HepG2 (cell line): Measurements from ENCODE around the gene IQSEC1. TPM values are rescaled to one million over a fixed set of nuclear protein-coding genes. Genes with fewer than 3 reads are reported as not detected.

Experiments used
- AHR ChIP-seq: IDR thresholded peaks from 2 replicates; pipeline ENCODE4 v1.6.1; 2018; ENCODE audit warnings: missing genetic modification reagents, missing compliant biosample characterization
- ARID5B ChIP-seq: IDR thresholded peaks from 2 replicates; pipeline ENCODE4 v1.4.0; 2020; ENCODE audit warnings: mild to moderate bottlenecking, missing genetic modification reagents
- CSRNP2 ChIP-seq: sonication (generic); formaldehyde crosslinking; conservative IDR thresholded peaks from 2 replicates; pipeline ENCODE4 v1.8.0; 2022; ENCODE audit warnings: low read depth, missing genetic modification reagents
- CTCF ChIP-seq: sonication (generic); formaldehyde crosslinking; IDR thresholded peaks from 2 replicates; pipeline ENCODE4 v1.5.0; 2020; ENCODE audit warnings: mild to moderate bottlenecking, missing genetic modification reagents, moderate library complexity
- IKZF5 ChIP-seq: IDR thresholded peaks from 2 replicates; pipeline ENCODE4 v1.6.1; 2018; ENCODE audit warnings: missing genetic modification reagents, mild to moderate bottlenecking, missing compliant biosample characterization
- IRF2 ChIP-seq: IDR thresholded peaks from 2 replicates; pipeline ENCODE4 v1.6.1; 2018; ENCODE audit warnings: missing genetic modification reagents, missing compliant biosample characterization
- IRX3 ChIP-seq: sonication (generic); formaldehyde crosslinking; IDR thresholded peaks from 2 replicates; pipeline ENCODE4 v1.8.1; 2023; ENCODE audit warnings: mild to moderate bottlenecking, low read depth, missing genetic modification reagents, borderline replicate concordance
- MAFF ChIP-seq: IDR thresholded peaks from 2 replicates; pipeline ENCODE4 v1.6.1; 2011; ENCODE audit warnings: low read depth, low read length, improper control_type of control experiment
- MBNL3 ChIP-seq: fragments of 250-450 bp; sonication (Bioruptor Pico); conservative IDR thresholded peaks from 2 replicates; pipeline ENCODE4 v1.8.0; 2022; ENCODE audit warnings: mild to moderate bottlenecking, inconsistent platforms
- NFE2 ChIP-seq: sonication (generic); formaldehyde crosslinking; IDR thresholded peaks from 2 replicates; pipeline ENCODE4 v1.4.0; 2020; ENCODE audit warnings: missing genetic modification reagents
- PLRG1 ChIP-seq: fragments of 450-650 bp; conservative IDR thresholded peaks from 2 replicates; pipeline ENCODE4 v1.6.1; 2016
- RARA ChIP-seq: IDR thresholded peaks from 2 replicates; pipeline ENCODE4 v1.6.1; 2016; ENCODE audit warnings: missing genetic modification reagents, missing compliant biosample characterization
- TFDP2 ChIP-seq: sonication (generic); formaldehyde crosslinking; IDR thresholded peaks from 2 replicates; pipeline ENCODE4 v1.4.0; 2020; ENCODE audit warnings: missing genetic modification reagents
- ZNF280B ChIP-seq: sonication (generic); formaldehyde crosslinking; IDR thresholded peaks from 2 replicates; pipeline ENCODE4 v1.5.0; 2020; ENCODE audit warnings: missing genetic modification reagents, mild to moderate bottlenecking, borderline replicate concordance
- ZNF354B ChIP-seq: sonication (generic); formaldehyde crosslinking; IDR thresholded peaks from 2 replicates; pipeline ENCODE4 v1.8.0; 2022; ENCODE audit warnings: mild to moderate bottlenecking, missing genetic modification reagents
- ZNF367 ChIP-seq: sonication (generic); formaldehyde crosslinking; IDR thresholded peaks from 2 replicates; pipeline ENCODE4 v1.4.0; 2020; ENCODE audit warnings: missing genetic modification reagents, borderline replicate concordance
- ZNF441 ChIP-seq: sonication (generic); formaldehyde crosslinking; IDR thresholded peaks from 2 replicates; pipeline ENCODE4 v1.7.0; 2021; ENCODE audit warnings: missing genetic modification reagents, borderline replicate concordance
- polyA plus RNA-seq, 8 experiments: library from polyadenylated mRNA; depleted of rRNA in 3 of 8; stranded (reverse) in 7 of 8; unstranded in 1 of 8; fragments of >200 nt; fragmentation: Illumina TruSeq in 4 of 8; extraction: Trizol in 4 of 8; gene quantifications; 2 replicates each; pipeline versions ENCODE4 v1.2.1 to v1.2.3, GENCODE V29; 2011 to 2016; ENCODE audit warnings: low read depth in 4 of 8, missing spikeins in 1 of 8, mixed read lengths in 1 of 8; ENCODE audit not compliant: insufficient read depth in 1 of 8
- total RNA-seq, 5 experiments: library from RNA; depleted of rRNA; stranded (reverse); fragments of >200 nt; fragmentation: Illumina TruSeq; extraction: Trizol; gene quantifications; 2 replicates each; pipeline ENCODE4 v1.2.3, GENCODE V29; 2016; ENCODE audit warnings: low read depth in 1 of 5

IQSEC1 gene
- total and polyA plus RNA-seq, 2 of the 13 experiments (the other 11 are each of a cell fraction or from before 2014, with no cell fraction given) = 17.4 to 20.2 TPM

GRCh38 chr3:12994607-12995388 lies 78.4 kb downstream of the IQSEC1 start (continued):
- TF ChIP-seq TFDP2 (CRISPR knock-in tag) (peak; percentile 55), ZNF354B (CRISPR knock-in tag) (no peak), MAFF (no peak), ZNF441 (0 out of 2 replicates have a peak, but pooled peaks have one; percentile 40), IRF2 (CRISPR knock-in tag) (peak; percentile 73), PLRG1 (no peak), AHR (CRISPR knock-in tag) (no peak; the same call in 1 of the 2 replicates), ZNF280B (CRISPR knock-in tag) (no peak), ARID5B (peak; percentile 70), ZNF367 (CRISPR knock-in tag) (no peak), IKZF5 (peak; percentile 77), RARA (CRISPR knock-in tag) (peak; percentile 45; the same call in 1 of the 2 replicates), CSRNP2 (no peak), MBNL3 (CRISPR knock-in tag) (no peak), IRX3 (no peak), NFE2 (CRISPR knock-in tag) (no peak), CTCF (peak; percentile 94)
